SK-N-SH treated with all-trans-retinoic acid at 6 μM for 48 hours (cell line): Measurements from ENCODE around the gene GPR18.

Experiments used
- ARNTL ChIP-seq: fragments of 450-650 bp; formaldehyde crosslinking; IDR thresholded peaks from 2 replicates; pipeline ENCODE4 v1.5.0; 2020; ENCODE audit warnings: low read depth, mild to moderate bottlenecking, moderate library complexity, borderline replicate concordance
- CSDC2 ChIP-seq: fragments of 250-450 bp; sonication (Bioruptor Pico); IDR thresholded peaks from 2 replicates; pipeline ENCODE4 v1.5.0; 2020; ENCODE audit warnings: mild to moderate bottlenecking, moderate library complexity
- ESRRG ChIP-seq: fragments of 250-450 bp; sonication (Bioruptor Pico); IDR thresholded peaks from 2 replicates; pipeline ENCODE4 v1.6.1; 2021; ENCODE audit warnings: mild to moderate bottlenecking
- OSR1 ChIP-seq: fragments of 250-450 bp; sonication (Bioruptor Pico); IDR thresholded peaks from 2 replicates; pipeline ENCODE4 v1.8.0; 2022; ENCODE audit warnings: moderate library complexity, mild to moderate bottlenecking, inconsistent platforms
- RARB ChIP-seq: fragments of 250-450 bp; sonication (Bioruptor Pico); IDR thresholded peaks from 2 replicates; pipeline ENCODE4 v1.8.0; 2021; ENCODE audit warnings: mild to moderate bottlenecking, moderate library complexity
- ZC3H10 ChIP-seq: fragments of 250-450 bp; sonication (Bioruptor Pico); IDR thresholded peaks from 2 replicates; pipeline ENCODE4 v1.5.1; 2021; ENCODE audit warnings: mild to moderate bottlenecking, moderate library complexity
- ZFP3 ChIP-seq: fragments of 250-450 bp; sonication (Bioruptor Pico); IDR thresholded peaks from 2 replicates; pipeline ENCODE4 v1.5.0; 2020; ENCODE audit warnings: mild to moderate bottlenecking, moderate library complexity
- ZNF565 ChIP-seq: fragments of 450-650 bp; formaldehyde crosslinking; conservative IDR thresholded peaks from 2 replicates; pipeline ENCODE4 v1.5.0; 2020; ENCODE audit warnings: low read depth, mild to moderate bottlenecking, moderate library complexity
- ZNF70 ChIP-seq: fragments of 450-650 bp; formaldehyde crosslinking; IDR thresholded peaks from 2 replicates; pipeline ENCODE4 v1.5.0; 2020; ENCODE audit warnings: mild to moderate bottlenecking, moderate library complexity
- ZNF8 ChIP-seq: fragments of 450-650 bp; formaldehyde crosslinking; IDR thresholded peaks from 2 replicates; pipeline ENCODE4 v1.5.0; 2020; ENCODE audit warnings: mild to moderate bottlenecking, moderate library complexity
- TF ChIP-seq, protein P1 (sequence below): fragments of 250-450 bp; sonication (Bioruptor Pico); IDR thresholded peaks from 2 replicates; pipeline ENCODE4 v1.5.1; 2020; ENCODE audit warnings: low read depth, mild to moderate bottlenecking, moderate library complexity
- TF ChIP-seq, protein P2 (sequence below): fragments of 250-450 bp; sonication (Bioruptor Pico); IDR thresholded peaks from 2 replicates; pipeline ENCODE4 v1.8.0; 2021; ENCODE audit warnings: low read depth, mild to moderate bottlenecking, moderate library complexity, borderline replicate concordance
- TF ChIP-seq, protein P3 (sequence below): fragments of 250-450 bp; sonication (Bioruptor Pico); IDR thresholded peaks from 2 replicates; pipeline ENCODE4 v1.5.1; 2021; ENCODE audit warnings: mild to moderate bottlenecking, moderate library complexity
- TF ChIP-seq, protein P4 (sequence below): fragments of 250-450 bp; sonication (Bioruptor Pico); IDR thresholded peaks from 2 replicates; pipeline ENCODE4 v1.8.0; 2020; ENCODE audit warnings: mild to moderate bottlenecking, moderate library complexity, borderline replicate concordance

DNA sequence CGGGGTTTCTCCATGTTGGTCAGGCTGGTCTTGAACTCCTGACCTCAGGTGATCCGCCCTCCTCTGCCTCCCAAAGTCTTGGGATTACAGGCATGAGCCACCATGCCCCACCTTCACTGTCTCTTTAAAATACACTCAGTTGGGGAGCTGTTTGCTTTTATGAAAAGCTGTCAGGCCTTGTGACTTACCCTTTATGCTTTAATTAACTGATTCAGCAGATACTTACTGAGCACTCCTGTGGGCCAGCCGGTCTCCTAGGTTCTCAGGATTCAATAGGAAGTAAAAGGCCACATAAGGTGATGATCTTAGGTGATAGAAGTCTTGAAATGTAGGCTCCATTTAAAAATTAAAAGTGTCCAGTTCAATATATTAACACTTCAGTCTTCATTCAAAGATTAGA lies 50.0 kb downstream of the GPR18 start:
- no peak for TF ChIP-seq ARNTL (CRISPR knock-in tag)
- no peak for TF ChIP-seq ZFP3
- no peak for TF ChIP-seq OSR1 (CRISPR knock-in tag)
- no peak for TF ChIP-seq ZNF70 (CRISPR knock-in tag)
- TF ChIP-seq RARB = no peak
- no peak for TF ChIP-seq ZNF8 (CRISPR knock-in tag)
- no peak for TF ChIP-seq CSDC2 (CRISPR knock-in tag)
- no peak for TF ChIP-seq ZNF565 (CRISPR knock-in tag)
- TF ChIP-seq, protein P1, sequence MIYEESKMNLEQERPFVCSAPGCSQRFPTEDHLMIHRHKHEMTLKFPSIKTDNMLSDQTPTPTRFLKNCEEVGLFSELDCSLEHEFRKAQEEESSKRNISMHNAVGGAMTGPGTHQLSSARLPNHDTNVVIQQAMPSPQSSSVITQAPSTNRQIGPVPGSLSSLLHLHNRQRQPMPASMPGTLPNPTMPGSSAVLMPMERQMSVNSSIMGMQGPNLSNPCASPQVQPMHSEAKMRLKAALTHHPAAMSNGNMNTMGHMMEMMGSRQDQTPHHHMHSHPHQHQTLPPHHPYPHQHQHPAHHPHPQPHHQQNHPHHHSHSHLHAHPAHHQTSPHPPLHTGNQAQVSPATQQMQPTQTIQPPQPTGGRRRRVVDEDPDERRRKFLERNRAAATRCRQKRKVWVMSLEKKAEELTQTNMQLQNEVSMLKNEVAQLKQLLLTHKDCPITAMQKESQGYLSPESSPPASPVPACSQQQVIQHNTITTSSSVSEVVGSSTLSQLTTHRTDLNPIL = no peak
- no peak for TF ChIP-seq ESRRG (CRISPR knock-in tag)
- TF ChIP-seq, protein P2, sequence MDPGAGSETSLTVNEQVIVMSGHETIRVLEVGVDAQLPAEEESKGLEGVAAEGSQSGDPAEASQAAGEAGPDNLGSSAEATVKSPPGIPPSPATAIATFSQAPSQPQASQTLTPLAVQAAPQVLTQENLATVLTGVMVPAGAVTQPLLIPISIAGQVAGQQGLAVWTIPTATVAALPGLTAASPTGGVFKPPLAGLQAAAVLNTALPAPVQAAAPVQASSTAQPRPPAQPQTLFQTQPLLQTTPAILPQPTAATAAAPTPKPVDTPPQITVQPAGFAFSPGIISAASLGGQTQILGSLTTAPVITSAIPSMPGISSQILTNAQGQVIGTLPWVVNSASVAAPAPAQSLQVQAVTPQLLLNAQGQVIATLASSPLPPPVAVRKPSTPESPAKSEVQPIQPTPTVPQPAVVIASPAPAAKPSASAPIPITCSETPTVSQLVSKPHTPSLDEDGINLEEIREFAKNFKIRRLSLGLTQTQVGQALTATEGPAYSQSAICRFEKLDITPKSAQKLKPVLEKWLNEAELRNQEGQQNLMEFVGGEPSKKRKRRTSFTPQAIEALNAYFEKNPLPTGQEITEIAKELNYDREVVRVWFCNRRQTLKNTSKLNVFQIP (CRISPR knock-in tag) = no peak
- no peak for TF ChIP-seq ZC3H10 (CRISPR knock-in tag)
- TF ChIP-seq, protein P3, sequence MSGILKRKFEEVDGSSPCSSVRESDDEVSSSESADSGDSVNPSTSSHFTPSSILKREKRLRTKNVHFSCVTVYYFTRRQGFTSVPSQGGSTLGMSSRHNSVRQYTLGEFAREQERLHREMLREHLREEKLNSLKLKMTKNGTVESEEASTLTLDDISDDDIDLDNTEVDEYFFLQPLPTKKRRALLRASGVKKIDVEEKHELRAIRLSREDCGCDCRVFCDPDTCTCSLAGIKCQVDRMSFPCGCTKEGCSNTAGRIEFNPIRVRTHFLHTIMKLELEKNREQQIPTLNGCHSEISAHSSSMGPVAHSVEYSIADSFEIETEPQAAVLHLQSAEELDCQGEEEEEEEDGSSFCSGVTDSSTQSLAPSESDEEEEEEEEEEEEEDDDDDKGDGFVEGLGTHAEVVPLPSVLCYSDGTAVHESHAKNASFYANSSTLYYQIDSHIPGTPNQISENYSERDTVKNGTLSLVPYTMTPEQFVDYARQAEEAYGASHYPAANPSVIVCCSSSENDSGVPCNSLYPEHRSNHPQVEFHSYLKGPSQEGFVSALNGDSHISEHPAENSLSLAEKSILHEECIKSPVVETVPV = no peak
- TF ChIP-seq, protein P4, sequence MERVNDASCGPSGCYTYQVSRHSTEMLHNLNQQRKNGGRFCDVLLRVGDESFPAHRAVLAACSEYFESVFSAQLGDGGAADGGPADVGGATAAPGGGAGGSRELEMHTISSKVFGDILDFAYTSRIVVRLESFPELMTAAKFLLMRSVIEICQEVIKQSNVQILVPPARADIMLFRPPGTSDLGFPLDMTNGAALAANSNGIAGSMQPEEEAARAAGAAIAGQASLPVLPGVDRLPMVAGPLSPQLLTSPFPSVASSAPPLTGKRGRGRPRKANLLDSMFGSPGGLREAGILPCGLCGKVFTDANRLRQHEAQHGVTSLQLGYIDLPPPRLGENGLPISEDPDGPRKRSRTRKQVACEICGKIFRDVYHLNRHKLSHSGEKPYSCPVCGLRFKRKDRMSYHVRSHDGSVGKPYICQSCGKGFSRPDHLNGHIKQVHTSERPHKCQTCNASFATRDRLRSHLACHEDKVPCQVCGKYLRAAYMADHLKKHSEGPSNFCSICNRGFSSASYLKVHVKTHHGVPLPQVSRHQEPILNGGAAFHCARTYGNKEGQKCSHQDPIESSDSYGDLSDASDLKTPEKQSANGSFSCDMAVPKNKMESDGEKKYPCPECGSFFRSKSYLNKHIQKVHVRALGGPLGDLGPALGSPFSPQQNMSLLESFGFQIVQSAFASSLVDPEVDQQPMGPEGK = no peak
